GM10847 (cell line): ENCODE data around the gene DPH2.

Source experiments
- POLR2A ChIP-seq: IDR thresholded peaks from 2 replicates; pipeline ENCODE4 v1.6.1; 2011; ENCODE audit not compliant: insufficient read length; ENCODE audit errors: extremely low read depth

DPH2 gene

DNA sequence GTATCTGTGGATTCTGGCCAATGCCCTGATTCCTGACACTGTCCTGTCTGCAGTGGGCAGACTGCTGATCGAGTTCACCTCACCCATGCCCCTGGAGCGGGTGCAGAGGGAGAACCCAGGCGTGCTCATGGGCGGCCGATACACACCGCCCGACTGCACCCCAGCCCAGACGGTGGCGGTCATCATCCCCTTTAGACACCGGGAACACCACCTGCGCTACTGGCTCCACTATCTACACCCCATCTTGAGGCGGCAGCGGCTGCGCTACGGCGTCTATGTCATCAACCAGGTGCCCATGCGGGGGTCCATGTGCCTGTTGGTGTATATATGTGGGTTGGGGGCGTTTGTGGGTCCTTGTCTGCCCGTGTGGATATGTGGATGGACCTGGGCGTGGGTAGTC lies 11.8 kb downstream of the DPH2 start:
- TF ChIP-seq POLR2A, result no peak

DNA sequence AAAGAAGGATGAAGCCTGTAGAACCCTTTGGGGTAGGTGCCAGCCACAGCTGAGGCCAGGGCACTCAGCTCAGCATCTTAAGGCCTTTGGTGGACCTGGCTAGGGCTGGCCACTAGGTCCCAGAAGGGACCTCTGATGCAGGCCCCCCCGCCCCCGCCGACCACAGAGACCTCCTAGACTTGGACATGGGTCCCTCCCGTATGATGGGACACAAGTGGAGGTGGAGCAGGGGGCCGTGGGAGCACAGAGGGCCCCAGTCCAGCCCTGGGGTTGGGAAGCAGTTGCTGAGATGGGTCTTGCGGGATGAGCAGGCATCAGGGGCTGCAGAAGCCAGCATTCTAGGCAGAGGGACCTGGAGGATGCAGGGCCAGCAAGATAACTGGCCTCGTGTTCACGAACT lies 12.4 kb downstream of the DPH2 start:
- TF ChIP-seq POLR2A, result no peak

DNA sequence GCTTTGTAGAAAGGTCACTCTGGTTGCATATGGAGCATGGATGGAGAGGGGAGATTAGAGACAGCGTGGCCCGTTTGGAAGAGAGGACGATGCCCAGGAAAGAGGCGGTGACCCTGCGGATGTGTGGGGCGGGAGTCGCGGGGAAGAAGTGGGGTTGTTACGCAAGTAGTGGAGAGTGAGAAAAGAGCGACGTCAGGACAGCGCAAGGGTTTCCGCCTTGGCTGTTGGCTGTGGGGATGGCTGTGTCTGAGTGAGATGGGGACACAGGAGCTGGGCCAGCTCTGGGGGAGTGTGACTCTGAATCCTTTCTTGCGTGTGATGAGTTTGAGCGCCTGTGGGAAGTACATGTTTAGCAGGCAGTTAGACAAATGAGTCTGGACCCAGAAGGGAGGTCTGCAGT lies 13.0 kb downstream of the DPH2 start:
- no peak for TF ChIP-seq POLR2A

- no peak for TF ChIP-seq POLR2A
These were observed 13.6 kb downstream of the DPH2 start for GRCh38 chr1:43983253-43983899.

GRCh38 chr1:43984855-43985254 lies 15.0 kb downstream of the DPH2 start:
- no peak for TF ChIP-seq POLR2A

- no peak for TF ChIP-seq POLR2A
These were observed 16.3 kb downstream of the DPH2 start for GRCh38 chr1:43985984-43986595.

DNA sequence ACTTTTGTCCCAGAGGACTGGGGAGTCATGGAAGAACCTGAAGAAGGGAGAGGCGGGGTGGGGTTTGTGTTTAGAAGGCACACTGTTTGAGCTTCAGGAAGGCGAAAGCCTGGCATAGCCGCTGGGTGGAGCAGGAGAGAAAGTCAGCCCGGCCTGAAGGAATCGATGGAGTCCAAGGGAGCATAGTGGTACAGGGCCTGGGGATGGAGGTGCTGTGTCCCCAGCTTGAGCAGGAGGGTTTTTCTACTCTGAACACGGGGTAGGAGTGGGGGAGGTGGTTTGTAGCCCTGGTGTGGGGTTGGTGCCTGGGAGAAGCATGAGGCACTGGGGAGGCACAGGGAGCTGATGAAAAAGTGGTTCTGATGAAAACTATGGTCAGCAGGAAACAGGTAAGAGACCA lies 16.9 kb downstream of the DPH2 start:
- no peak for TF ChIP-seq POLR2A

GRCh38 chr1:43987159-43987902 lies 17.5 kb downstream of the DPH2 start:
- no peak for TF ChIP-seq POLR2A

DNA sequence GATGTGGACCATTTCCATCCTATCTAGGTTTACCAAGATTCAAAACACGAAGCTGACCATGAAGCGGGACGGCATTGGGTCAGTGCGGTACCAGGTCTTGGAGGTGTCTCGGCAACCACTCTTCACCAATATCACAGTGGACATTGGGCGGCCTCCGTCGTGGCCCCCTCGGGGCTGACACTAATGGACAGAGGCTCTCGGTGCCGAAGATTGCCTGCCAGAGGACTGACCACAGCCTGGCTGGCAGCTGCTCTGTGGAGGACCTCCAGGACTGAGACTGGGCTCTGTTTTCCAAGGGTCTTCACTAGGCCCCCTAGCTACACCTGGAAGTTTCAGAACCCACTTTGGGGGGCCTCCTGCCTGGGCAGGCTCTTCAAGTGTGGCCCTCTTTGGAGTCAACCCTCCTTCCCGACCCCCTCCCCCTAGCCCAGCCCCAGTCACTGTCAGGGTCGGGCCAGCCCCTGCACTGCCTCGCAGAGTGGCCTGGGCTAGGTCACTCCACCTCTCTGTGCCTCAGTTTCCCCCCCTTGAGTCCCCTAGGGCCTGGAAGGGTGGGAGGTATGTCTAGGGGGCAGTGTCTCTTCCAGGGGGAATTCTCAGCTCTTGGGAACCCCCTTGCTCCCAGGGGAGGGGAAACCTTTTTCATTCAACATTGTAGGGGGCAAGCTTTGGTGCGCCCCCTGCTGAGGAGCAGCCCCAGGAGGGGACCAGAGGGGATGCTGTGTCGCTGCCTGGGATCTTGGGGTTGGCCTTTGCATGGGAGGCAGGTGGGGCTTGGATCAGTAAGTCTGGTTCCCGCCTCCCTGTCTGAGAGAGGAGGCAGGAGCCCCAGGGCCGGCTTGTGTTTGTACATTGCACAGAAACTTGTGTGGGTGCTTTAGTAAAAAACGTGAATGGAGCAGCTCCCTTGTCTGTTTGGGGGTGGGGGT lies 20.7 kb downstream of the DPH2 start:
- no peak for TF ChIP-seq POLR2A

- TF ChIP-seq POLR2A, result no peak
These were observed 21.3 kb downstream of the DPH2 start for GRCh38 chr1:43991200-43991475.

- TF ChIP-seq POLR2A, result no peak
These were observed 21.8 kb downstream of the DPH2 start, which contains the start of gene CCDC24 for GRCh38 chr1:43991476-43992231. TSS of gene CCDC24 (plus strand) at chr1:43991599. CDS start at chr1:43991879, 280 bp downstream.

DNA sequence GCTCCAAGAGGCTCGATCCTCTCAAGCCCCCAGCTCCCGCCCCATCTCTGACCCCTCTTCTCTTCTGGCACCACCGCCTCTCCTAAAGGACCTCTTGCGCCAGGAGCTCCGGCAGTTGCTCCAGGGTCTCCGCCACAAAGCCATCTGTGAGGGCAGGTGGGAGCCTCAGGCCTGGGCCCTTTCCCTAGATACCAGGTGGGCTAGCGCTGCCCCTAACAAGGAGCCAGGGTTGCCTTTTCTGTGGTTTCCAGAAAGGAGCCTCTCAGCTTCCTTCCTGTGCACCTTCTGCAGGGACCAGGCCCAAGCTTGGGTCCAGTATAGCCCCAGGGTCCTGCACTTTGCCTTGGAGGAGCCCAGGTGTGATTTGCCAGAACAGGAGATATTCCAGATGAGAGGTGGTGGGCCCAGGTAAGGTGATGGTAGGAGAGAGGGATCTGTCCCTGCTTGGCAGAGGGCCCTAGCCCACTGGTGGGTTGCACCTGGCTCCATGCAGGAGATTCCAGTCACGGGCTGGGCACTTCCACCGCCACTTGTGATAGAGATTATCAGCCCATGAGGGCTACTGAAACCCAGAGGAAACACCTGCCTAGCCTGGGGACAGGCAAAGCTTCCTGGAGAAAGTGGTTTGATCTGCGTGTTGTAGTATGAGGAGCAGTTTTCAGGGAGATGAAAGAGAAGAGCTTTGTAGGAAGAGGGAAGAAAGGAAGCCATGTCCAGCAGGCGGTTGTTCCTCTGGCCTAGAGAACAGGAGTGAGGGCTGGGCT lies 22.6 kb downstream of the DPH2 start:
- no peak for TF ChIP-seq POLR2A

GRCh38 chr1:43993206-43993914 lies 23.6 kb downstream of the DPH2 start:
- no peak for TF ChIP-seq POLR2A
